ENCODE results near the gene RELN.

The RELN gene

GRCh38 chr7:103686064-103686463, 303.4 kb downstream of the RELN start:
- no peak for DNase-seq (ENCODE audit: low spot score)

- DNase-seq (ENCODE audit: low spot score) = no peak
Measured at GRCh38 chr7:103685646-103686045, 303.8 kb downstream of the RELN start.

GRCh38 chr7:103683348-103683747, 306.1 kb downstream of the RELN start:
- DNase-seq (ENCODE audit: low spot score) = no peak

- peak; percentile 89 for DNase-seq (ENCODE audit: low spot score)
Measured at GRCh38 chr7:103680161-103681144, 309.0 kb downstream of the RELN start.

GRCh38 chr7:103679151-103680132, 310.0 kb downstream of the RELN start:
- no peak for DNase-seq (ENCODE audit: low spot score)

- DNase-seq (ENCODE audit: low spot score) = no peak
Measured at GRCh38 chr7:103668279-103668941, 321.0 kb downstream of the RELN start.

- DNase-seq (ENCODE audit: low spot score) = no peak
Measured at GRCh38 chr7:103666326-103666725, 323.1 kb downstream of the RELN start.

GRCh38 chr7:103664577-103664976, 324.9 kb downstream of the RELN start:
- DNase-seq (ENCODE audit: low spot score) = no peak

- DNase-seq (ENCODE audit: low spot score) = no peak
Measured at GRCh38 chr7:103660455-103661371, 328.7 kb downstream of the RELN start.

- no peak for DNase-seq (ENCODE audit: low spot score)
Measured at GRCh38 chr7:103658055-103659005, 331.1 kb downstream of the RELN start.

GRCh38 chr7:103657474-103657894, 332.0 kb downstream of the RELN start:
- DNase-seq (ENCODE audit: low spot score) = peak; percentile 35

- no peak for DNase-seq (ENCODE audit: low spot score)
Measured at GRCh38 chr7:103656221-103656620, 333.2 kb downstream of the RELN start.

- no peak for DNase-seq (ENCODE audit: low spot score)
Measured at GRCh38 chr7:103651593-103652377, 337.7 kb downstream of the RELN start.

GRCh38 chr7:103649052-103649451, 340.4 kb downstream of the RELN start:
- no peak for DNase-seq (ENCODE audit: low spot score)

GRCh38 chr7:103648135-103648534, 341.3 kb downstream of the RELN start:
- no peak for DNase-seq (ENCODE audit: low spot score)

GRCh38 chr7:103644319-103644718, 345.1 kb downstream of the RELN start:
- no peak for DNase-seq (ENCODE audit: low spot score)

GRCh38 chr7:103640031-103640779, 349.3 kb downstream of the RELN start:
- no peak for DNase-seq (ENCODE audit: low spot score)

GRCh38 chr7:103637726-103638125, 351.7 kb downstream of the RELN start:
- no peak for DNase-seq (ENCODE audit: low spot score)

Measured in SK-N-DZ (cell line).